Common myeloid progenitor, CD34-positive (primary cell): ENCODE measurements around the gene MRPL32.

Source experiments
- CTCF ChIA-PET: fragments of 350-600 bp; sonication (Branson Sonifier 250); formaldehyde crosslinking; loops from one replicate; lab custom pipeline; 2021; ENCODE audit warnings: antibody characterized with exemption; lab: Charles Lee
- POLR2A ChIA-PET: fragments of 350-600 bp; sonication (Branson Sonifier 250); formaldehyde crosslinking; loops from one replicate; lab custom pipeline; 2021; ENCODE audit warnings: antibody characterized with exemption; lab: Charles Lee
- DNase-seq, 3 donors: peaks; one replicate each; pipeline versions ENCODE4 v3.0.0 to v3.0.0-alpha.2; 2013
- H3K27ac ChIP-seq, 2 experiments: 1 replicate in 1 of 2; 2 replicates in 1 of 2; pipeline ENCODE4 v1.7.0; 2013; ENCODE audit warnings: inconsistent platforms in 2 of 2, low read length in 2 of 2, mild to moderate bottlenecking in 2 of 2, low read depth in 1 of 2, moderate library complexity in 1 of 2; ENCODE audit not compliant: severe bottlenecking in 2 of 2, insufficient read depth in 1 of 2, poor library complexity in 1 of 2
- H3K27me3 ChIP-seq, 5 experiments: replicated peaks in 2 of 5; 1 replicate in 3 of 5; 2 replicates in 2 of 5; pipeline versions ENCODE4 v1.6.1 to v1.7.0; 2013; ENCODE audit warnings: low read length in 4 of 5, mild to moderate bottlenecking in 2 of 5, moderate library complexity in 2 of 5, inconsistent platforms in 1 of 5; ENCODE audit not compliant: insufficient read depth in 5 of 5, control insufficient read depth in 4 of 5
- H3K36me3 ChIP-seq, 4 experiments: 1 replicate in 2 of 4; 2 replicates in 2 of 4; pipeline versions ENCODE4 v1.6.1 to v1.7.0; 2013; ENCODE audit warnings: low read length in 3 of 4, control low read depth in 1 of 4, mild to moderate bottlenecking in 1 of 4; ENCODE audit not compliant: control insufficient read depth in 4 of 4, insufficient read depth in 4 of 4
- H3K4me1 ChIP-seq, 4 experiments: 1 replicate in 3 of 4; 2 replicates in 1 of 4; pipeline versions ENCODE4 v1.6.1 to v1.7.1; 2013; ENCODE audit warnings: low read length in 3 of 4, mild to moderate bottlenecking in 3 of 4, control low read depth in 1 of 4, inconsistent platforms in 1 of 4, moderate library complexity in 1 of 4; ENCODE audit not compliant: control insufficient read depth in 4 of 4, insufficient read depth in 4 of 4; ENCODE audit errors: control extremely low read depth in 1 of 4
- H3K4me3 ChIP-seq, 7 experiments: 1 replicate in 4 of 7; 2 replicates in 3 of 7; pipeline versions ENCODE4 v1.5.1 to v1.7.0; 2013; ENCODE audit warnings: mild to moderate bottlenecking in 7 of 7, low read length in 6 of 7, moderate library complexity in 6 of 7, inconsistent platforms in 2 of 7, low read depth in 2 of 7, control low read depth in 1 of 7; ENCODE audit not compliant: insufficient read depth in 4 of 7, control insufficient read depth in 1 of 7; ENCODE audit errors: extremely low read depth in 1 of 7
- H3K9me3 ChIP-seq, 5 experiments: 1 replicate in 4 of 5; 2 replicates in 1 of 5; pipeline versions ENCODE4 v1.6.1 to v1.7.1; 2013; ENCODE audit warnings: low read length in 4 of 5, mild to moderate bottlenecking in 2 of 5, inconsistent platforms in 1 of 5, low read depth in 1 of 5, moderate library complexity in 1 of 5; ENCODE audit not compliant: control insufficient read depth in 4 of 5, insufficient read depth in 2 of 5; ENCODE audit errors: control extremely low read depth in 1 of 5
- WGBS: methylation state at CpG from one replicate; pipeline ENCODE4 v1.1.5; 2013; ENCODE audit not compliant: insufficient coverage; 5-methylcytosine and 5-hydroxymethylcytosine counted together

Gene MRPL32

GRCh38 chr7:42961170-42961569 lies 29.0 kb downstream of the MRPL32 start:
- peaks cover 0 to 3% (median 0%) of the 10 kb centered on the region in 5 experiments for H3K9me3 ChIP-seq
- H3K4me3 ChIP-seq = no peak overlapping the region
- no peak overlapping the region for H3K27ac ChIP-seq
- no peaks in the 10 kb centered on the region for H3K27me3 ChIP-seq
- 18% methylated on average over 1 of the region's 2 CpGs for WGBS
- peak in 2 of 3 donors; percentile 39 to 53 for DNase-seq
- peaks cover 0 to 4% (median 0%) of the 10 kb centered on the region in 4 experiments for H3K4me1 ChIP-seq
- no peaks in the 10 kb centered on the region for H3K36me3 ChIP-seq
- ChIA-PET CTCF (interaction anchor here (1.2 to 1.3 kb wide), 2 partner anchors 10 to 20 kb away, joined by 4 to 5 read pairs; no protein-coding TSS in a partner anchor), POLR2A (no interaction called here)

DNA sequence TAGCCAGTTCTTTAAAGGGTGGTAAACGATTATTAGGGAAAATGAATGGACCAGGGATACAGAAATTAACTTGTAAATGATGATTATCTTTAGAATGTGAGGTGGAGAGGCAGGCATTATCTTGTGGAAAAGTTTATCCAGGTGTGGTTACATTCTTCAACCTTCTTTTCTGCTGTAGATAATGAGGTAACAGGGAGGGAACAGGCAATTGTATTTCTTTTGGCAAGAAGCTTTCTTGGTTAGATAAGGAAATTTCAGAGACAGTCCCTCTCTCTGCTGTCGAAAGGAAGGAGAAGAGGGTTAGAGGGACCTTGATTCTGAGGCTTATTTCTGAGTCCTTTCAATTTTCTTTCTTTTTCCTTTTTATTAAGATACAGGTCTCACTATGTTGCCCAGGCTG lies 32.1 kb downstream of the MRPL32 start:
- no peak for DNase-seq
- Histone ChIP-seq H3K4me1 (peaks cover 0 to 4% (median 0%) of the 10 kb centered on the region in 4 experiments), H3K9me3 (no peaks in the 10 kb centered on the region), H3K4me3 (no peak overlapping the region), H3K36me3 (no peaks in the 10 kb centered on the region), H3K27me3 (no peaks in the 10 kb centered on the region), H3K27ac (no peak overlapping the region)
- 70% methylated on average over 1 of the region's 2 CpGs for WGBS
- CTCF ChIA-PET = no interaction called here
- POLR2A ChIA-PET = no interaction called here

- Histone ChIP-seq H3K4me1 (peaks cover 0 to 4% (median 0%) of the 10 kb centered on the region in 4 experiments), H3K27me3 (no peaks in the 10 kb centered on the region), H3K36me3 (no peaks in the 10 kb centered on the region), H3K9me3 (no peaks in the 10 kb centered on the region), H3K4me3 (no peak overlapping the region), H3K27ac (no peak overlapping the region)
- WGBS = 85% methylated on average over 4 of the region's 6 CpGs
- ChIA-PET POLR2A (no interaction called here), CTCF (interaction anchor here (0.6 kb wide), 1 partner anchor 1340 kb away, joined by 3 read pairs; no protein-coding TSS in a partner anchor)
- DNase-seq = no peak
Measured at GRCh38 chr7:42964849-42965805, 33.0 kb downstream of the MRPL32 start.

DNA sequence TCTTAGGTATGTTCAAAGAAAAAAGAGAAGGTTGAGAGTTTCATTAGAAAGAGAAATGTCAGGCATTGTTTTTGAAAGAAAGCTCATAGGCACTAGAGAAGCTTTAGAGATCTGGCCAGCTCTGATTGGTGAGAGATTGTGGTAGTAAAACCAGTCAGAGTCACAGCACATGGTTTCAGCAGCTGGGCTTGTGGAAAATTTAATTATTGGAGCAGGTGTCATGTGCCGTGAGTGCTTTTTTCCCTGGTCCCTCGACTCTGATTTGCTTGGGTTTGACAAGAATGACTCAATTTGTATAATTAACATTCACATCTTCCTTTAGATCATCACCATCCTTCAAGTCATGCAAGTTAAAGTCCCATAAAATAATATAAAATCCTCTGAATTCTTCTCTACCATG lies 35.2 kb downstream of the MRPL32 start:
- 100% methylated on average over 1 of the region's 2 CpGs for WGBS
- Histone ChIP-seq H3K4me3 (no peak overlapping the region), H3K9me3 (no peaks in the 10 kb centered on the region), H3K4me1 (no peaks in the 10 kb centered on the region), H3K36me3 (no peaks in the 10 kb centered on the region), H3K27me3 (no peaks in the 10 kb centered on the region), H3K27ac (no peak overlapping the region)
- ChIA-PET CTCF (no interaction called here), POLR2A (no interaction called here)
- no peak for DNase-seq

DNA sequence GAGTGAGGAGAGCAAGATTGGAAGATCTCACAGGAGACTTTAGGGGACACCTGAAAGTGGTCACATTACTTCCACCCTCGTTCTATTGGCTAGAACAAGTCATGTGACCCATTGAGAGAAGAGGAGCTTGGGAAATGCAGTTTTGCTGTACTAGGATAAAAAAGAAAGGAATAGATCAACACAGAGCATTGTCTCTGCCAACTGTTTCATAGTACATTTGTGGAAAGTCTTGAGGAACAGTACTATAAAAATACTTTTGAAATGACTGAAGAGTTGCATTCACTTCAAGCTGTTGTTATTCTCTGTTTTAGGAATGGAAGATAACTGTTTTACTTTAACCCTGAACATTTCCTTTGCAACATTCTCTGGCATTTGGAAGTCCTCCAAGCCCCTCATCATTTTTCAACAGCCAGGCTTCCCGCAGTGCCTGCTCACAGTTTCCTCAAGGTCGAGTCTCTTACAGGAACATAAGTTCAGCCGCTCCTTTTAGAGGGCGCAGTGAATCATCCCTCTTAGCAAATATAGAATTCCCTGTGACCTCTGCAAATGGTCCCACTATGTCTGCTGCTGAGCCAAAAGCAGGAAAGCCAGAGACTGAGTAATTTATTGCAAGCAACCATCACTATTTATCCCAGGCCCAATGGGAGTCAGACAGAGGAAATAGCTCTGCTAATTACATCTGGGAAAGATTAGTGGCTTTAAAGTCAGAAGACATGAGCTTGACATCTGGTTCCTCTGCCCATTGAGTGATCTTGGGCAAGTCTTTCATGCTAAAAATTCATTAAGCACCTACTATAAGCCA lies 40.7 kb downstream of the MRPL32 start:
- CTCF ChIA-PET = interaction anchor here (1.6 kb wide), 1 partner anchor 32 kb away, joined by 3 read pairs; no protein-coding TSS in a partner anchor

GRCh38 chr7:42976371-42976770 lies 44.2 kb downstream of the MRPL32 start:
- H3K4me3 ChIP-seq = no peak overlapping the region
- H3K36me3 ChIP-seq = no peaks in the 10 kb centered on the region
- POLR2A ChIA-PET = interaction anchor here (0.6 kb wide), 1 partner anchor 380 kb away, joined by 3 read pairs; no protein-coding TSS in a partner anchor
- no peak overlapping the region for H3K27ac ChIP-seq
- no CpG with 5 or more reads among the region's 3 CpGs for WGBS
- H3K4me1 ChIP-seq = no peaks in the 10 kb centered on the region
- H3K27me3 ChIP-seq = no peaks in the 10 kb centered on the region
- H3K9me3 ChIP-seq = peaks cover 0 to 2% (median 0%) of the 10 kb centered on the region in 5 experiments
- DNase-seq = no peak
- CTCF ChIA-PET = no interaction called here

More for the DNA sequence above, 40.7 kb downstream of the MRPL32 start:
- Histone ChIP-seq H3K27ac (no peak overlapping the region), H3K9me3 (peaks cover 0 to under 1% (median 0%) of the 10 kb centered on the region in 5 experiments), H3K36me3 (no peaks in the 10 kb centered on the region), H3K4me3 (no peak overlapping the region), H3K27me3 (no peaks in the 10 kb centered on the region), H3K4me1 (no peaks in the 10 kb centered on the region)
- 79% methylated on average over 3 of the region's 5 CpGs for WGBS
- no peak for DNase-seq
- POLR2A ChIA-PET = no interaction called here
